ENCODE data around the gene OR11H12. TPM values are rescaled to one million over a fixed set of nuclear protein-coding genes. Genes with fewer than 3 reads are reported as not detected.
"Not testable (repeated sequence)": the region's sequence is repeated elsewhere in the genome, so short reads cannot be mapped to it uniquely, and the experiment has no call there.

OR11H12 gene, protein sequence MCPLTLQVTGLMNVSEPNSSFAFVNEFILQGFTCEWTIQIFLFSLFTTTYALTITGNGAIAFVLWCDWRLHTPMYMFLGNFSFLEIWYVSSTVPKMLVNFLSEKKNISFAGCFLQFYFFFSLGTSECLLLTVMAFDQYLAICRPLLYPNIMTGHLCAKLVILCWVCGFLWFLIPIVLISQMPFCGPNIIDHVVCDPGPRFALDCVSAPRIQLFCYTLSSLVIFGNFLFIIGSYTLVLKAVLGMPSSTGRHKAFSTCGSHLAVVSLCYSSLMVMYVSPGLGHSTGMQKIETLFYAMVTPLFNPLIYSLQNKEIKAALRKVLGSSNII
- polyA plus RNA-seq (ENCODE audit: insufficient read length in 10 of 10): not detected
- long read RNA-seq, donor 1: 0 reads
- long read RNA-seq, donor 2: 0 reads
- long read RNA-seq, donor 3: 0 reads
- long read RNA-seq, donor 4: 0 reads
- long read RNA-seq, donor 5: 0 reads
- long read RNA-seq, donor 6: 0 reads
- long read RNA-seq, donor 7: 0 reads
- long read RNA-seq, donor 8: 0 reads
- long read RNA-seq, donor 9: 0 reads

DNA sequence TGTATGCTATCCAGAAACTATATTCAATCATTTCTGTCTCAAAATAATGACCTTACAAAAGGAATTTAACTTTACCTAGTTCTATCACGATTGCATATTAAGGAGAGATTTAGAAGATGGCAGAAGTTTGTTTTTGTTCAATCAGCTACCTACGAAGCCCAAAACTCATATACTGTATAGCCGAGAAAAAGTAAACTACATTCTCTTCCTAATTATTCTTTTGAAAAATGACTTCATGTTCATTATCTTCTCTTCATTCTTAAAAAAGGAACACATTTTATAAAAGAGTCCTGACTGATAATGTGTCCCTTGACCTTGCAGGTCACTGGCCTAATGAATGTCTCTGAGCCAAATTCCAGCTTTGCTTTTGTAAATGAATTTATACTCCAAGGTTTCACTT lies at the start of gene OR11H12:
TSS of gene OR11H12 (plus strand) at position 301 of the 400 bp plus-strand sequence. CDS start at position 301, 0 bp downstream.
- DNase-seq: not testable (repeated sequence)

DNA sequence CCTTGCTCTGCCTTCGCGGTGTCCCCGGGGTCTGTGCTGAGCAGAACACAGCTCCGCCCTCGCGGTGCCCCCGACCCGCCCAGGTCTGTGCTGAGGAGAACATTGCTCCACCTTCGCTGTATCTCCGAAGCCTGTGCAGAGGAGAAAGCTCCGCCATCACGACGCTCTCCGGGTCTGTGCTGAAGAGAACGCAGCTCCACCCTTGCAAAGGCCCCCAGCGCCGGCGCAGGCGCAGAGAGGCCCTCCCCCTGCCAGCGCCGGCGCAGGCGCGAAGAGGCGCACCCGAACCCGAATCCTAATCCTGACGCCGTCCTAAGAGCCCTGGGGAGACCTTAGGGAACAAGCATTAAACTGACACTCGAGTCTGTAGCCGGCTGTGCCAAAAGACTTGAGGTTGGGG lies 18.0 kb upstream of the OR11H12 start:
- DNase-seq: not testable (repeated sequence)

DNA sequence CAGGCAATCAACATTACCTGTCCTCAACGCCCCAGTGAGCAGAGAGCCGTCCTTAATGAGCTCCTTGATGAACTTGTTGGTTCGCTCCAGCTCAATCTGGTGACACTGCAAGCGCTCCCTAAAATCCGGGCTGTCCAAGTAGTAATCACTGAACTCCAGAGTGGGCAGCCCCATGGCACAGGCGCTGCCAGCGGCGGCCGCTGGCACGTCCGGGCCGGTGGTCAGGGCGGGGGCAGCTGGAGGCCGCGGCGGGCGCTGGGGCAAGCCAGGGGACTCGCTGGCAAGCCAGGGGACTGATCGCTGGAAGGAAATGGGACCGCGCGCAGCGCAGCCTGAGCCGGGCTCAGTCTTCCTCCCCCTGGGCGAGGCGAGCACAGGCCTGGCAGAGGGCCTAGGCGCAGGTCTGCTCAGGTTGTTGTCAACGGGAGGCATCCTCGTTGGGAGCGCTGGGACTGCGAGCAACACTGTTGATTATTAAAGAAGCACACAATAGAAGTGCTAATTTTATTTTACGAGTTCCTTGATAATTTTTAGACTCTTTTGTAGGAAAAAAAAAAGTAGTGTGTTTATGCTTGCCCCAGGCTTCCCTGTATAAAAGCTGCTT lies 25.8 kb downstream of the OR11H12 start:
- DNase-seq: not testable (repeated sequence)

DNA sequence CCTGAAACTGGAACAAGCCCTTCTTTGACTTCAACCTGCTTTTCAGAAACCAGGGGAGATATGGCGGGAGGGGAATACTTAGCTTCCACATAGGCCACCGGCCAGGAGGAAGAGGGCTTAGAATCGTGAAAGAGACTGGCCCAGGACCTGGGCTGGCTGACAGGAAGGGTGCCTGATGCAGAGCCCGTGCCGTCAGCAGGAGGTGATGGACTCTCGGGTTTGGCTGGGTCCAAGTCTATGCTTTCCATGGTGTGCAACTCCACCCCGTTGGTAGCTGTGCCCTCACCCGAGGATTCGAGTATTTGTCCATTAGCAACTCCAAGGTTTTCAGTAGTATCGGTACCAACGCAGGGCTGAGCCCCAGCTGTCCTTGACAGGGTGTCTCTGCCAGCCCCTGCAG lies 35.1 kb downstream of the OR11H12 start:
- DNase-seq: not testable (repeated sequence)

DNA sequence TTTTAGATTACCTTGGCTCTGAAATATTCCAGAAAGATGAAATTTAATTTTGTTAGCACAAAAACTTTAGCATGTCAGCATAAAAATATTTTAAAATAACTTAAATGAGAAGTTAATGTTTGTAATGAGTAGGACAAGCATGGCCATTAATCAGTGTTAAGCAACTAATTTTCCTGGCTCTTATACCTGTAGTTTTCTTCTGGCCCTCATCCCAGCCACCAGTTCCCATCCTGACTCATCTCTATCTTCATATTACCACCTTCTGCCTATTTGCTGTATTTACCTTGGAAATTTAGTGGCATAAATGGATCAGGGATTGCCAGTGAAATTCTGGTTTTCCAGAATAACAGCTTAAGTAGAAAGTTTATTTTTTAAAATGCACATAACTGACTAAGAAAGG lies 37.1 kb downstream of the OR11H12 start:
- DNase-seq: not testable (repeated sequence)

DNA sequence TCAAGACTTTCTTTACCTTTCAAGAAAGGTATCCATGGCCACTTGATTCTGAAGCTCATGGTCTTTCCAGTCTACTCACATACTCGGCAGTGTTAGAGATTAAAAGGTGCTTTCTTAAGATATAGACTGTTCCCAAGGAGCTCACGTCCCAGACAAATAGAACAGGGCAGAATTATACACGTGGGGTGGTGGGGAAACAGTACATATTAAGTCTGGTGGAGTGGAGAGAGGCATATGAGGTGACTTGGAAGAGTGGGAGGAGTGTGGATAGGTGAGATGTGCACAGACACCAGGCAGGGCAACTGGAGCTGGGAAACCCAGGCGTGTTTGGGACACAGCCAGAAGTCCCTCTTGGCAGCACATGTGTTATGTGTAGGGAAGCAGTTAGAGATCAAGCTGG lies 37.9 kb downstream of the OR11H12 start:
- DNase-seq: not testable (repeated sequence)

DNA sequence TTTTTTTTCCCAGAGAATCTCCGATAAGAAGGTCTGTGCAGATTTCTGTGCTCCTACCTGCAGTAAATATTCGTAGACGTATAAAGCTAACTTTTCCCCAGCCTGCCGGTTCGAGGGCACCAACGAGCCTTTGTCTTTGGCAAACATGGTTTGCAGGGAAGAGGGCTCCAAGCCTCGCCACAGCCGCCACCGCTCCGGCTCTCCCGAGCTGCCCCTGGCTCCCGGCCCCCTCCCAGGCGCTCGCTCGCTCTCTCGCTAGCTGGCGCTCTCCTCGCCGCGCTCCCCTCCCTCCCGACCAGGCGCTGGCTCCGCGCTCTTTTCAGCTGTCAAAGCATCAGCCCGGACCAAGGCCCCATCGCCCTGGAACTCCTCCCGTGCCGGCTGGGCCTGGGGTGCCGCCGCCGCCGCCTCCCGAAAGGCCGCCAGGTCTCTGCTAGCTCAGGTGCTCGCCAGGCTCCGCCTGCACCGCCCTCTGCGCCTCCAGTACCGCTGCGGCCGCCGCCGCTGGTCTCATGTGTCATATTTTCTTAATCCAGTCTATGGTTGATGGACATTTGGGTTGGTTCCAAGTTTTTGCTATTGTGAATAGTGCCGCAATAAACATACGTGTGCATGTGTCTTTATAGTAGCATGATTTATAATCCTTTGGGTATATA lies 45.3 kb downstream of the OR11H12 start:
- DNase-seq: not testable (repeated sequence)

Measured in muscle of back (tissue), 13 donors.